Measurements from ENCODE around the gene PALLD. TPM values are rescaled to one million over a fixed set of nuclear protein-coding genes. Genes with fewer than 3 reads are reported as not detected.

Gene PALLD
- total and polyA plus RNA-seq, 2 donors = 441 to 760 TPM

GRCh38 chr4:168833881-168834280 is 337.0 kb downstream of the PALLD start:
- Histone ChIP-seq H3K36me3 (ENCODE audit: insufficient read depth) (no peaks in the 10 kb centered on the region), H3K27ac (ENCODE audit: low read depth) (no peak overlapping the region), H3K4me1 (ENCODE audit: insufficient read depth) (no peaks in the 10 kb centered on the region), H3K4me3 (ENCODE audit: low read depth, low read length) (peak overlapping the region; percentile 79)
- 38% methylated on average over 2 of the region's 2 CpGs for WGBS
- DNase-seq (ENCODE audit: extremely low spot score) = no peak

DNA sequence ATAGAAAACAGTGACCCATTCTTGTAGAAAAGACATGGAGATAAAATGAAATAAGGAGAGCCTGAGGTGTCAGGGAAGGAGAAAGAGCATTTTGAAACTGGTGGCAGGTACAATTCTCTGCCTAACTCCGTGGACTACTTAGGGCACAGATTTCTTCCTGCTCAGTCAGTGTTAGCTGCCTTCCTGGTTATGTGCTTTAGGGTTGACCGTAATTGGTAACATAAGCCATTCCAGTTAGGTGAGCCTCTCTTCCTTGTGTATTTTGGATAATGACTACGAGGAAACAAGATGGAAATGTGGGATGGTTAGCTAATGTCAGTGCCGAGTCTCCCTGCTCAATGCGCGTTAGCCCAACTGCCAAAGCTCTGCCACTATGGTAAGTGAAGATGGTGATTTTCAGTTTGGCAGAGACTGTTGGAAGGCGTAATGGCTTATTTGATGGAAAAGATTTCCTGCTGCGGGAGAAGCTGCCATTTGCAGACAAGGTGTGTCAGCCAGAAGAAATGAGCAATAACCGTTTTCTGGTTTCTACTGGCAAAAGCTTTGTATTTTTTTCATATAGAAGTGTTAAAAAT is 339.1 kb downstream of the PALLD start:
- DNase-seq (ENCODE audit: extremely low spot score) = no peak
- Histone ChIP-seq H3K4me1 (ENCODE audit: insufficient read depth) (no peaks in the 10 kb centered on the region), H3K36me3 (ENCODE audit: insufficient read depth) (no peaks in the 10 kb centered on the region), H3K4me3 (ENCODE audit: low read depth, low read length) (no peak overlapping the region), H3K27ac (ENCODE audit: low read depth) (no peak overlapping the region)
- WGBS = 63% methylated on average over 9 of the region's 9 CpGs

GRCh38 chr4:168836490-168836889 is 339.6 kb downstream of the PALLD start:
- Histone ChIP-seq H3K4me1 (ENCODE audit: insufficient read depth) (no peaks in the 10 kb centered on the region), H3K27ac (ENCODE audit: low read depth) (no peak overlapping the region), H3K4me3 (ENCODE audit: low read depth, low read length) (peak overlapping the region; percentile 5), H3K36me3 (ENCODE audit: insufficient read depth) (no peaks in the 10 kb centered on the region)
- 57% methylated on average over 9 of the region's 9 CpGs for WGBS
- DNase-seq (ENCODE audit: extremely low spot score) = no peak

DNA sequence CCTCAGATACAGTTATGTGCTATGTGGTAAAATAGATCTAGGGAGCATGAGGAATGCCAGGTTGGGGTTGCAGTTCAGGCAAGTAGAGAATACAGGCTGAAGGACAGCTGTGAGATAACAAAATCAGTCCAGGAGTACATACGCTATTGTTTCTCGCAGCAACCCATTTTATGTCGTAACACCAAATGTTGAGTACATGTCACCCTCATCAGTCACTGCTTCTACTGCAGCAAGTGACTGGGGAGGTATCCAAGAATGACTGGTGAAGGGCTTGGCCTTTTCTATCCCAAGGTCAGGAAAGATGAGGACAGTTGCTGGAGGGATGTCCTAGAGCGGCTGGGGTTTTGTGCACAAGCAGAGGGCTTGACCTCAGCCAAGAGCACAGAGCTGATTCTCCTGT is 341.1 kb downstream of the PALLD start:
- no peak overlapping the region for H3K4me3 ChIP-seq (ENCODE audit: low read depth, low read length)
- no peak overlapping the region for H3K27ac ChIP-seq (ENCODE audit: low read depth)
- H3K4me1 ChIP-seq (ENCODE audit: insufficient read depth) = no peaks in the 10 kb centered on the region
- no peak for DNase-seq (ENCODE audit: extremely low spot score)
- H3K36me3 ChIP-seq (ENCODE audit: insufficient read depth) = no peaks in the 10 kb centered on the region
- 72% methylated on average over 4 of the region's 4 CpGs for WGBS

- H3K4me1 ChIP-seq (ENCODE audit: insufficient read depth) = no peaks in the 10 kb centered on the region
- WGBS = 24% methylated on average over 3 of the region's 3 CpGs
- DNase-seq (ENCODE audit: extremely low spot score) = no peak
- peaks cover 1% of the 10 kb centered on the region for H3K36me3 ChIP-seq (ENCODE audit: insufficient read depth)
- peak overlapping the region; percentile 53 for H3K27ac ChIP-seq (ENCODE audit: low read depth)
- H3K4me3 ChIP-seq (ENCODE audit: low read depth, low read length) = no peak overlapping the region
These were observed 343.0 kb downstream of the PALLD start for GRCh38 chr4:168839758-168840391.

- H3K4me3 ChIP-seq (ENCODE audit: low read depth, low read length) = no peak overlapping the region
- H3K27ac ChIP-seq (ENCODE audit: low read depth) = peak overlapping the region; percentile 12
- no peak for DNase-seq (ENCODE audit: extremely low spot score)
- H3K4me1 ChIP-seq (ENCODE audit: insufficient read depth) = no peaks in the 10 kb centered on the region
- H3K36me3 ChIP-seq (ENCODE audit: insufficient read depth) = peaks cover 1% of the 10 kb centered on the region
- WGBS = 35% methylated on average over 4 of the region's 4 CpGs
These were observed 343.5 kb downstream of the PALLD start for GRCh38 chr4:168840392-168840763.

DNA sequence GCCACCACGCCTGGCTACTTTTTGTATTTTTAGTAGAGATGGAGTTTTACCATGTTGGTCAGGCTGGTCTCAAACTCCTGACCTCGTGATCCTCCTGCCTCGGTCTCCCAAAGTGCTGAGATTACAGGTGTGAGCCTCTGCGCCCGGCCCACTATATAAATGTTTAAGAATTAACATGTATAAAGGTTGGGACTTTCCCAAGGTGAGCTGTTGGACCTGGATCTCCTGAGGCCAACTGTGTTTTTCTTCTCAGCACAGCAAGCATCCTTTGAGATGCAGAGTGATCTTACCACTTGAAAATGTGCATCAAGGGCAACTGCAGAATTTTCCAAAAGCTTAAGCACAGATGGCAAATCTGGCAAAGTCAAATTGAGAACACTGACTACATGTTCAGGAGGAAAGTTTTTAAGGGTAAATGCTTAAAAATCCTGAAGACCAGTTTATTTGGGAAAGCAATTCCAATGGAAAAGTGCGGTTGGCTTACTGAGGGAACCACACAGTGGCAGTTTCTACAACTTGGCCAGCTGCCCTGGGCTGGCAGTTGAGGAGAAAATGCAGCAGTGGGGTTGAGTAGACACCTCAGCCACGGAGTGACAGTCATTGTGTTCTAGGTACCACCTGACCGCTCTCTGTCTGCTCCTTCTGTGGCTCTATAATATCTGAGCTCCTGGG is 344.3 kb downstream of the PALLD start:
- DNase-seq (ENCODE audit: extremely low spot score) = no peak
- Histone ChIP-seq H3K36me3 (ENCODE audit: insufficient read depth) (peaks cover 1% of the 10 kb centered on the region), H3K4me1 (ENCODE audit: insufficient read depth) (no peaks in the 10 kb centered on the region), H3K27ac (ENCODE audit: low read depth) (no peak overlapping the region), H3K4me3 (ENCODE audit: low read depth, low read length) (no peak overlapping the region)
- WGBS = 72% methylated on average over 8 of the region's 8 CpGs

DNA sequence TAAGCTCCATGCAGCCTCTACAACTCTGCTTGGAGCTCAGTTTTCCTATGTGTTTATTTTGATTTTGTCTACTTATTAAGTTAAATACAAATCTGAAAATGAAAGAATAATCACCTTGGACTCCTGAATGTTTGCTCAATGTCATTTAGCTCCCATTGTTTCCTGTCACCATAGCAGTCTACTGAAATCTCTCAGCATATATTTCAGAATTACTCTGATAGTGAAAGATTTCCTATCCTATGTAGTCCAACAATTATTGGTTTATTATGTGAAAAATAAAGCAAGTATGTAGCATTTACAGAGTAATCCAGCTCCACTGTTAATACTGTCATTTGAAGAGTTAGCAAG is 344.8 kb downstream of the PALLD start:
- no peak overlapping the region for H3K27ac ChIP-seq (ENCODE audit: low read depth)
- no peak overlapping the region for H3K4me3 ChIP-seq (ENCODE audit: low read depth, low read length)
- H3K36me3 ChIP-seq (ENCODE audit: insufficient read depth) = peaks cover 1% of the 10 kb centered on the region
- no peak for DNase-seq (ENCODE audit: extremely low spot score)
- H3K4me1 ChIP-seq (ENCODE audit: insufficient read depth) = no peaks in the 10 kb centered on the region

DNA sequence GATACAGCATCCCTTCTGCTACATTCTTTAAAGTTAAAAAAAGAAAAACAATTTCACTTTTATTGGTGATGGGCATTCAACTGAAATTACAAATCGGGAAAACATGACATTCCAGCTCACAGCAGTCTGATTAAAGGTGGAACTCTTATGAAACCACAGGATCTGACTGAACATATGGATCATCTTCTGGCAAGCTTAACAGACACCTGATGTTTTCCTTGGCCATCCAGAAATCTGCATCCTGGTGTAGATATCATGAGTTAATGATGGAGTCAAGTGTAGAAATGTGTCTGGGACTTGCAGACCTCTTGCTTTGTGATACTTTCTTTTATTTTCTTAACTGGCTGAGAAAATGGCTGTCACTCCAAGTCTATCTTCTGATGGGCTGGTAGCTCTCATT is 345.3 kb downstream of the PALLD start:
- no peak overlapping the region for H3K27ac ChIP-seq (ENCODE audit: low read depth)
- H3K4me1 ChIP-seq (ENCODE audit: insufficient read depth) = no peaks in the 10 kb centered on the region
- no peak overlapping the region for H3K4me3 ChIP-seq (ENCODE audit: low read depth, low read length)
- DNase-seq (ENCODE audit: extremely low spot score) = no peak
- 40% methylated on average over 1 of the region's 1 CpG for WGBS
- peaks cover 1% of the 10 kb centered on the region for H3K36me3 ChIP-seq (ENCODE audit: insufficient read depth)

GRCh38 chr4:168843635-168844034 is 346.8 kb downstream of the PALLD start:
- H3K4me1 ChIP-seq (ENCODE audit: insufficient read depth) = no peaks in the 10 kb centered on the region
- H3K36me3 ChIP-seq (ENCODE audit: insufficient read depth) = peaks cover 1% of the 10 kb centered on the region
- H3K4me3 ChIP-seq (ENCODE audit: low read depth, low read length) = no peak overlapping the region
- H3K27ac ChIP-seq (ENCODE audit: low read depth) = peak overlapping the region; percentile 23
- DNase-seq (ENCODE audit: extremely low spot score) = no peak
- 75% methylated on average over 7 of the region's 7 CpGs for WGBS

DNA sequence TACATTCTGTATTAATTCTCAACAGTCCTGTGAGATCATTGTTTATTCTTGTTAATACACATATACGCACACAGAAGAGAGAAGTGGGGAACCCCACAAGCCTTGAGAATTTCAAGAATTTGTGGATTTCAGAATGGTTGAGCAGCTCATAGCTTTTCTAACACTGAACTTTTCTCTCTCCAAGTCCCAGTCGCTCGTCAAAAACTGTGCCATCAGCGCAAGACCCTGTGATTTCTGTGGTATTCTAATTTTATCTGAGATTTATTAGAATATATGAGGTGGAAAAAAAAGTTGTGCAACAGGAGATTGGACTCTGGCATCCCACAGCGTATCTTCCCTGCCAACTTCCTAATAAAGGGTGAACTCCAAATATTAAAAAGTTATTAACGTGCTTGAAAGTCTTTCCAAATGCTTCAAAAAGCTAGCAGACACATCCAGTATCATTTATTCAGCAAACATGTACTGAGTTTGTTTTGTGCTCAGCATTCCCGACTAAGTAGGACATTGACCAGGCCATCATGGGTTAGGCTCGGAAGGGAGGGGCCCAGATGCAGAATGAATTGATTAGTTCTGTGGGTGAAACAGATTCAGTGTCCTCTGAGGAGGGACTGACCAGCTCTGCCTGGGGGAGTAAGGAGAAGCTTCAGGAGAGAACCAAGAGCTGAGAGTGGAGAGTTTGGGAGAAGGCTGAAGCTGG is 347.6 kb downstream of the PALLD start:
- Histone ChIP-seq H3K4me1 (ENCODE audit: insufficient read depth) (no peaks in the 10 kb centered on the region), H3K36me3 (ENCODE audit: insufficient read depth) (peaks cover 1% of the 10 kb centered on the region), H3K4me3 (ENCODE audit: low read depth, low read length) (no peak overlapping the region), H3K27ac (ENCODE audit: low read depth) (peak overlapping the region; percentile 40)
- DNase-seq (ENCODE audit: extremely low spot score) = no peak
- WGBS = 25% methylated on average over 8 of the region's 8 CpGs

DNA sequence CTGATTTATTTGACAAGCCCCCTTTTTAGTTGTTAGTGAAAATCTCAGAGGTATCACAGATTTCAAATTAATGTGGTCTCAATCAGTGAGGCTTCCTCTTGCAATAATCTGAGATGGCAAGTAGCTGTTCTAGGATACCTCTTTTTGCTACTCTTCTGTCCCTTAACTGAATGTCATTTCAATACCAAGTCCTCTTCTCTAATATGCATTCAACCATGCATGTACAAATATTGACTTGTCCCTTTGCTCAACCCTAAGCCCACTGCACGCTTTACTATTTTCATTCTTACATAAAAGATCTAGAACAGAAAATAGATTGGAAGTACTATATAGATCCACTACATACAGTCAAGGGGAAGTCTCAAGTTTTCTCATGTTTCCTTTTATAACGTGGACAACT is 349.0 kb downstream of the PALLD start:
- Histone ChIP-seq H3K4me1 (ENCODE audit: insufficient read depth) (no peaks in the 10 kb centered on the region), H3K27ac (ENCODE audit: low read depth) (peak overlapping the region; percentile 74)
- DNase-seq (ENCODE audit: extremely low spot score) = no peak

DNA sequence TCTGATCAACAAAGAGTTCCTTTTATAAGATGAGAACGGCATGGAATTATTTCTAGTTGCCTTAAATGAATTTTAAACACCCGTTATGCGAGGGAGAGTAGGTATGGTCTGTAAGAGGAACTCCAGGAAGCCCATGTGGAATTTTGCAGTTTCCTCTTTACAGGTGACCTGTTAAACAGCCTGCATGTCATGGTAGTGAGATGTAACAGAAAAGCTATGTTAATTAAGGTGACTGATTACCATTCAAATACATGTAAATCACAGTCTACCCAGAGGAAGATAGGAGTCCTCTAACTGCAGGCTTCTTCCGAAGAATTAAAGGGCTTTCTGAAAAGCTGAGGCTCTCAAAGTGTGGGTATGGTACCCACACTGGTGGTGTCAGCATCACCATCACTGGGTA is 349.6 kb downstream of the PALLD start:
- Histone ChIP-seq H3K4me3 (ENCODE audit: low read depth, low read length) (no peak overlapping the region), H3K4me1 (ENCODE audit: insufficient read depth) (no peaks in the 10 kb centered on the region), H3K36me3 (ENCODE audit: insufficient read depth) (peaks cover 1% of the 10 kb centered on the region), H3K27ac (ENCODE audit: low read depth) (peak overlapping the region; percentile 67)
- no peak for DNase-seq (ENCODE audit: extremely low spot score)
- WGBS = 73% methylated on average over 4 of the region's 4 CpGs

More for the DNA sequence above, 349.0 kb downstream of the PALLD start:
- Histone ChIP-seq H3K36me3 (ENCODE audit: insufficient read depth) (peaks cover 1% of the 10 kb centered on the region), H3K4me3 (ENCODE audit: low read depth, low read length) (no peak overlapping the region)
- WGBS = 74% methylated on average over 2 of the region's 2 CpGs

Data from urinary bladder (tissue), 4 donors.